ENCODE results near the gene PLXNA1.

DNA sequence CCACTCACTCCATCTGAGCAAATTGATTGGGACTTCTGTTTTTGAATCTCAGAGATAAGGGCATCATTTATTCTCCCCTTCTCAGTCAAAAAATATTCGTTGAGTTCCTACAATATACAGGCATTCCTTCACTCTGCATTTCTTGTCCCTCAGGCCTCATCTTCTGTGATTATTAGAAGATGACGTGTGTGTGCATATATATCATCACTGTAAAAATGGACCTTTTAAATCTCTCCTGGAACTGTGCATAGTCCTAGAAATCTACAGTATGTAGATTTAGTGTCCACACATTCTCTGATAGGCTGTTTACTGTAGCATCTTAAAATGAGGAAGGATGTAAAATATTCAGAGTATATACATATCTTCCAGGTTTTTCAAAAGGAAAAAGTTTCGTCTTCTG, 43.2 kb upstream of the PLXNA1 start:
- TF ChIP-seq, protein P1, sequence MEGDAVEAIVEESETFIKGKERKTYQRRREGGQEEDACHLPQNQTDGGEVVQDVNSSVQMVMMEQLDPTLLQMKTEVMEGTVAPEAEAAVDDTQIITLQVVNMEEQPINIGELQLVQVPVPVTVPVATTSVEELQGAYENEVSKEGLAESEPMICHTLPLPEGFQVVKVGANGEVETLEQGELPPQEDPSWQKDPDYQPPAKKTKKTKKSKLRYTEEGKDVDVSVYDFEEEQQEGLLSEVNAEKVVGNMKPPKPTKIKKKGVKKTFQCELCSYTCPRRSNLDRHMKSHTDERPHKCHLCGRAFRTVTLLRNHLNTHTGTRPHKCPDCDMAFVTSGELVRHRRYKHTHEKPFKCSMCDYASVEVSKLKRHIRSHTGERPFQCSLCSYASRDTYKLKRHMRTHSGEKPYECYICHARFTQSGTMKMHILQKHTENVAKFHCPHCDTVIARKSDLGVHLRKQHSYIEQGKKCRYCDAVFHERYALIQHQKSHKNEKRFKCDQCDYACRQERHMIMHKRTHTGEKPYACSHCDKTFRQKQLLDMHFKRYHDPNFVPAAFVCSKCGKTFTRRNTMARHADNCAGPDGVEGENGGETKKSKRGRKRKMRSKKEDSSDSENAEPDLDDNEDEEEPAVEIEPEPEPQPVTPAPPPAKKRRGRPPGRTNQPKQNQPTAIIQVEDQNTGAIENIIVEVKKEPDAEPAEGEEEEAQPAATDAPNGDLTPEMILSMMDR (IDR thresholded peaks at IDR 0.05 in 2 of 3, conservative IDR thresholded peaks at IDR 0.05 in 1 of 3; ENCODE audit: borderline replicate concordance in 1 of 3, insufficient read depth in 1 of 3, low read depth in 2 of 3, low read length in 2 of 3), result no peak
- TF ChIP-seq EZH2 (IDR thresholded peaks at IDR 0.05) (no peak), EGR1 (IDR thresholded peaks at IDR 0.05; ENCODE audit: low read depth) (no peak), TCF7L2 (IDR thresholded peaks at IDR 0.05; ENCODE audit: borderline replicate concordance, extremely low read depth, insufficient read depth, insufficient read length) (no peak), RAD21 (IDR thresholded peaks at IDR 0.05; ENCODE audit: low read depth) (no peak; the same call in 1 of the 2 replicates), POLR2A (IDR thresholded peaks at IDR 0.05; ENCODE audit: borderline replicate concordance, extremely low read depth, insufficient read depth, insufficient read length) (no peak), EZH2phosphoT487 (IDR thresholded peaks at IDR 0.05; ENCODE audit: borderline replicate concordance) (no peak), CBX3 (IDR thresholded peaks at IDR 0.05; ENCODE audit: low read depth) (no peak), POLR2AphosphoS5 (IDR thresholded peaks at IDR 0.05; ENCODE audit: low read depth, low read length) (no peak), YY1 (IDR thresholded peaks at IDR 0.05; ENCODE audit: extremely low read depth, insufficient replicate concordance, low read depth, low read length) (no peak), SP1 (IDR thresholded peaks at IDR 0.05; ENCODE audit: low read depth) (no peak), ELF1 (IDR thresholded peaks at IDR 0.05; ENCODE audit: borderline replicate concordance, low read depth) (no peak), SIN3A (IDR thresholded peaks at IDR 0.05; ENCODE audit: low read depth) (no peak)
- TF ChIP-seq, protein P2, sequence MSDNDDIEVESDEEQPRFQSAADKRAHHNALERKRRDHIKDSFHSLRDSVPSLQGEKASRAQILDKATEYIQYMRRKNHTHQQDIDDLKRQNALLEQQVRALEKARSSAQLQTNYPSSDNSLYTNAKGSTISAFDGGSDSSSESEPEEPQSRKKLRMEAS (IDR thresholded peaks at IDR 0.05), result no peak
